Naive thymus-derived CD8-positive, alpha-beta T cell (primary cell): ENCODE results near the gene PPP1R10. TPM values are rescaled to one million over a fixed set of nuclear protein-coding genes. Genes with fewer than 3 reads are reported as not detected.

Experiments
- ATAC-seq, 2 donors: fragments of 150-1000 bp; cut with Tn5 transposase in 1 of 2; sonication (Bioruptor Pico), chemical (Tn5 transposase) in 1 of 2; 1 replicate in 1 of 2; 2 replicates in 1 of 2; pipeline ENCODE4 v1.10.0; 2021; ENCODE audit warnings: mild to moderate bottlenecking in 2 of 2, moderate library complexity in 2 of 2
- POLR2A ChIA-PET: fragments of 350-600 bp; sonication (Branson Sonifier 250); formaldehyde crosslinking; loops from one replicate; lab custom pipeline; 2021; ENCODE audit warnings: antibody characterized with exemption; lab: Charles Lee
- DNase-seq, 10 donors: peaks; one replicate each; pipeline versions ENCODE4 v3.0.0 to v3.0.0-alpha.2; 2020 to 2022
- H3K27ac Mint-ChIP-seq, 10 donors: one replicate each; pipeline ENCODE4 v1.8.0; 2020 to 2022; ENCODE audit warnings: mild to moderate bottlenecking in 10 of 10, mixed read lengths in 10 of 10, moderate library complexity in 4 of 10, inconsistent platforms in 1 of 10
- H3K27me3 Mint-ChIP-seq, 5 donors: one replicate each; pipeline ENCODE4 v1.8.0; 2021 to 2022; ENCODE audit warnings: mixed read lengths in 5 of 5
- H3K36me3 Mint-ChIP-seq, 3 donors: one replicate each; pipeline ENCODE4 v1.8.0; 2020 to 2022; ENCODE audit warnings: mixed read lengths in 3 of 3, mild to moderate bottlenecking in 2 of 3, inconsistent platforms in 1 of 3
- H3K4me1 Mint-ChIP-seq, 4 donors: one replicate each; pipeline ENCODE4 v1.8.0; 2021 to 2022; ENCODE audit warnings: mixed read lengths in 4 of 4
- H3K4me3 Mint-ChIP-seq, 10 donors: one replicate each; pipeline ENCODE4 v1.8.0; 2020 to 2022; ENCODE audit warnings: mild to moderate bottlenecking in 10 of 10, mixed read lengths in 10 of 10, moderate library complexity in 6 of 10, inconsistent platforms in 1 of 10
- H3K9me3 Mint-ChIP-seq, 9 donors: one replicate each; pipeline ENCODE4 v1.8.0; 2020 to 2022; ENCODE audit warnings: mixed read lengths in 9 of 9, mild to moderate bottlenecking in 3 of 9, inconsistent platforms in 1 of 9, moderate library complexity in 1 of 9
- polyA plus RNA-seq, 3 donors: library from polyadenylated mRNA; unstranded; fragments of 300-500 nt; fragmentation: Illumina TruSeq; gene quantifications; one replicate each; pipeline ENCODE4 v1.2.3, GENCODE V29; 2021
- total RNA-seq, 8 experiments: library from RNA in 2 of 8; stranded (reverse) in 2 of 8; gene quantifications; one replicate each; pipeline ENCODE4 v1.2.3 and lab custom pipeline; 2021 to 2026

Gene PPP1R10
- total and polyA plus RNA-seq, 5 experiments from 2014 or later, result 16.9 to 193 (median 20.2) TPM

- POLR2A ChIA-PET, result interaction anchor here (1.1 to 3.3 kb wide), 18 partner anchors 8 to 161 kb away, joined by 3 to 49 read pairs (median 6); partner anchors contain the start of genes GNL1, MRPS18B, PPP1R10 and PRR3
- ATAC-seq, result no peak
- peaks cover 0 to 12% (median 0%) of the 10 kb centered on the region in 3 donors for H3K36me3 Mint-ChIP-seq
- no peaks in the 10 kb centered on the region for H3K9me3 Mint-ChIP-seq
- H3K4me3 Mint-ChIP-seq, result peak overlapping the region; percentile 91 to 100 (median 100)
- DNase-seq, result peak in 1 of 10 donors; percentile 4
- H3K27ac Mint-ChIP-seq, result peak overlapping the region; percentile 98 to 100 (median 99)
- H3K4me1 Mint-ChIP-seq, result peaks cover 46 to 66% (median 62%) of the 10 kb centered on the region in 4 donors
- H3K27me3 Mint-ChIP-seq, result no peaks in the 10 kb centered on the region
Measured at GRCh38 chr6:30570263-30570662, 46.8 kb downstream of the PPP1R10 start.

GRCh38 chr6:30568245-30568644, 48.8 kb downstream of the PPP1R10 start:
- peak overlapping the region in 1 of 10 donors; percentile 58 for H3K4me3 Mint-ChIP-seq
- H3K4me1 Mint-ChIP-seq, result peaks cover 38 to 54% (median 46%) of the 10 kb centered on the region in 4 donors
- POLR2A ChIA-PET, result no interaction called here
- H3K27me3 Mint-ChIP-seq, result no peaks in the 10 kb centered on the region
- ATAC-seq, result no peak
- H3K9me3 Mint-ChIP-seq, result no peaks in the 10 kb centered on the region
- peak in 1 of 10 donors; percentile 18 for DNase-seq
- peaks cover 0 to 5% (median 0%) of the 10 kb centered on the region in 3 donors for H3K36me3 Mint-ChIP-seq
- H3K27ac Mint-ChIP-seq, result peak overlapping the region in 6 of 10 donors; percentile 20 to 69 (median 46)

- no peaks in the 10 kb centered on the region for H3K27me3 Mint-ChIP-seq
- DNase-seq, result no peak
- POLR2A ChIA-PET, result interaction anchor here (0.7 to 2.4 kb wide), 4 partner anchors 8 to 32 kb away, joined by 3 to 8 read pairs (median 4); partner anchors contain the start of gene PRR3
- H3K4me1 Mint-ChIP-seq, result peaks cover 22 to 30% (median 29%) of the 10 kb centered on the region in 4 donors
- peaks cover 3 to 20% (median 5%) of the 10 kb centered on the region in 3 donors for H3K36me3 Mint-ChIP-seq
- H3K4me3 Mint-ChIP-seq, result no peak overlapping the region
- H3K9me3 Mint-ChIP-seq, result no peaks in the 10 kb centered on the region
- ATAC-seq, result no peak
- H3K27ac Mint-ChIP-seq, result peak overlapping the region in 6 of 10 donors; percentile 10 to 79 (median 44)
Measured at GRCh38 chr6:30565772-30566171, 51.3 kb downstream of the PPP1R10 start.

GRCh38 chr6:30564114-30564513, 52.9 kb downstream of the PPP1R10 start:
- peaks cover 14 to 30% (median 25%) of the 10 kb centered on the region in 4 donors for H3K4me1 Mint-ChIP-seq
- DNase-seq (no peak), ATAC-seq (no peak)
- H3K4me3 Mint-ChIP-seq, result no peak overlapping the region
- H3K9me3 Mint-ChIP-seq, result no peaks in the 10 kb centered on the region
- no peaks in the 10 kb centered on the region for H3K27me3 Mint-ChIP-seq
- POLR2A ChIA-PET, result interaction anchor here (0.6 to 1.5 kb wide), 2 partner anchors 13 to 90 kb away, joined by 3 to 4 read pairs; no protein-coding TSS in a partner anchor
- peak overlapping the region in 9 of 10 donors; percentile 4 to 88 (median 56) for H3K27ac Mint-ChIP-seq
- H3K36me3 Mint-ChIP-seq, result peaks cover 3 to 31% (median 5%) of the 10 kb centered on the region in 3 donors

GRCh38 chr6:30562470-30563425, 54.3 kb downstream of the PPP1R10 start:
- Mint-ChIP-seq H3K36me3 (peaks cover 3 to 34% (median 5%) of the 10 kb centered on the region in 3 donors), H3K4me3 (peak overlapping the region in 1 of 10 donors; percentile 0), H3K27ac (peak overlapping the region in 5 of 10 donors; percentile 7 to 77 (median 46)), H3K4me1 (peaks cover 16 to 37% (median 31%) of the 10 kb centered on the region in 4 donors), H3K27me3 (no peaks in the 10 kb centered on the region), H3K9me3 (no peaks in the 10 kb centered on the region)
- ATAC-seq, result no peak
- DNase-seq, result no peak
- POLR2A ChIA-PET, result interaction anchor here (0.7 to 1.5 kb wide), 4 partner anchors 8 to 95 kb away, joined by 3 to 4 read pairs (median 4); no protein-coding TSS in a partner anchor

- Mint-ChIP-seq H3K4me3 (no peak overlapping the region), H3K9me3 (no peaks in the 10 kb centered on the region), H3K27ac (peak overlapping the region in 4 of 10 donors; percentile 33 to 70 (median 47)), H3K36me3 (peaks cover 3 to 34% (median 5%) of the 10 kb centered on the region in 3 donors), H3K4me1 (peaks cover 22 to 52% (median 40%) of the 10 kb centered on the region in 4 donors), H3K27me3 (peaks cover 0 to 2% (median 0%) of the 10 kb centered on the region in 5 donors)
- POLR2A ChIA-PET, result interaction anchor here (0.6 kb wide), 1 partner anchor 19 kb away, joined by 3 read pairs; no protein-coding TSS in a partner anchor
- DNase-seq (no peak), ATAC-seq (no peak)
Measured at GRCh38 chr6:30560930-30561329, 56.1 kb downstream of the PPP1R10 start.

- Mint-ChIP-seq H3K27ac (peak overlapping the region; percentile 98 to 100 (median 100)), H3K36me3 (peaks cover 3 to 52% (median 11%) of the 10 kb centered on the region in 3 donors), H3K27me3 (peaks cover 0 to 2% (median 0%) of the 10 kb centered on the region in 5 donors), H3K4me1 (peaks cover 26 to 70% (median 55%) of the 10 kb centered on the region in 4 donors), H3K4me3 (peak overlapping the region; percentile 87 to 100 (median 99)), H3K9me3 (no peaks in the 10 kb centered on the region)
- ATAC-seq, result no peak
- DNase-seq, result peak in 2 of 10 donors; percentile 46 to 49
- POLR2A ChIA-PET, result interaction anchor here (0.7 to 7.7 kb wide), 15 partner anchors 9 to 247 kb away, joined by 3 to 80 read pairs (median 7); partner anchors contain the start of genes ABCF1, DHX16, MDC1 and MRPS18B
Measured at GRCh38 chr6:30557683-30557981, 59.4 kb downstream of the PPP1R10 start.

- Mint-ChIP-seq H3K4me1 (peaks cover 26 to 70% (median 56%) of the 10 kb centered on the region in 4 donors), H3K36me3 (peaks cover 0 to 52% (median 13%) of the 10 kb centered on the region in 3 donors)
Measured at GRCh38 chr6:30556906-30557682, 59.9 kb downstream of the PPP1R10 start, which contains the start of gene PRR3. TSS of gene PRR3 (plus strand) at chr6:30557295. CDS start at chr6:30557345, 50 bp downstream.

GRCh38 chr6:30556066-30556905, 60.8 kb downstream of the PPP1R10 start, which contains the start of gene GNL1:
TSS of gene GNL1 (minus strand) at chr6:30556489. CDS start at chr6:30556203, 286 bp downstream.
- peak; percentile 97 to 100 (median 99) for DNase-seq
- H3K4me1 Mint-ChIP-seq, result peaks cover 25 to 70% (median 56%) of the 10 kb centered on the region in 4 donors

More at GRCh38 chr6:30556906-30557682, 59.9 kb downstream of the PPP1R10 start, which contains the start of gene PRR3:
- DNase-seq, result peak in 9 of 10 donors; percentile 62 to 96 (median 88)
- peak; percentile 56 to 65 for ATAC-seq
- H3K27me3 Mint-ChIP-seq, result peaks cover 0 to 2% (median 0%) of the 10 kb centered on the region in 5 donors
- POLR2A ChIA-PET, result interaction anchor here (0.7 to 7.7 kb wide), 19 partner anchors 10 to 247 kb away, joined by 3 to 80 read pairs (median 6); partner anchors contain the start of genes ABCF1, DHX16, MDC1 and MRPS18B
- H3K27ac Mint-ChIP-seq, result peak within 1 kb of the TSS; percentile 98 to 100 (median 100)
- H3K4me3 Mint-ChIP-seq, result peak within 1 kb of the TSS; percentile 87 to 100 (median 99)
- H3K9me3 Mint-ChIP-seq, result no peaks in the 10 kb centered on the region

GRCh38 chr6:30555816-30556065, 61.3 kb downstream of the PPP1R10 start:
- peaks cover 0 to 2% (median 0%) of the 10 kb centered on the region in 5 donors for H3K27me3 Mint-ChIP-seq
- peaks cover 25 to 73% (median 54%) of the 10 kb centered on the region in 4 donors for H3K4me1 Mint-ChIP-seq
- POLR2A ChIA-PET, result interaction anchor here (0.5 to 7.7 kb wide), 14 partner anchors 13 to 76 kb away, joined by 3 to 80 read pairs (median 6); partner anchors contain the start of genes ABCF1, ATAT1, MRPS18B and PPP1R10
- peak overlapping the region in 9 of 10 donors; percentile 98 to 100 (median 100) for H3K27ac Mint-ChIP-seq
- H3K4me3 Mint-ChIP-seq, result peak overlapping the region; percentile 87 to 100 (median 99)
- DNase-seq (no peak), ATAC-seq (no peak)
- H3K9me3 Mint-ChIP-seq, result no peaks in the 10 kb centered on the region
- peaks cover 0 to 58% (median 15%) of the 10 kb centered on the region in 3 donors for H3K36me3 Mint-ChIP-seq

More at GRCh38 chr6:30556066-30556905, 60.8 kb downstream of the PPP1R10 start, which contains the start of gene GNL1:
- Mint-ChIP-seq H3K9me3 (no peaks in the 10 kb centered on the region), H3K4me3 (peak within 1 kb of the TSS; percentile 87 to 100 (median 99)), H3K27ac (peak within 1 kb of the TSS; percentile 98 to 100 (median 100)), H3K36me3 (peaks cover 0 to 53% (median 13%) of the 10 kb centered on the region in 3 donors), H3K27me3 (peaks cover 0 to 2% (median 0%) of the 10 kb centered on the region in 5 donors)
- POLR2A ChIA-PET, result interaction anchor here (0.5 to 7.7 kb wide), 16 partner anchors 13 to 248 kb away, joined by 3 to 80 read pairs (median 6); partner anchors contain the start of genes ABCF1, DHX16, MDC1 and MRPS18B
- ATAC-seq, result peak; percentile 86 to 87
